CD4-positive, alpha-beta T cell treated with Interleukin-17A for 4 hours (primary cell): Measurements from ENCODE around the gene DUSP1.

ENCODE experiments used
- DNase-seq: peaks from one replicate; pipeline ENCODE4 v3.0.0-alpha.2; 2020; ENCODE audit warnings: mixed read lengths

Gene DUSP1

GRCh38 chr5:172776235-172776594 is 5.2 kb upstream of the DUSP1 start:
- DNase-seq: no peak

GRCh38 chr5:172775326-172776234 is 4.6 kb upstream of the DUSP1 start:
- DNase-seq: no peak

GRCh38 chr5:172774561-172775315 is 3.7 kb upstream of the DUSP1 start:
- DNase-seq: no peak

DNA sequence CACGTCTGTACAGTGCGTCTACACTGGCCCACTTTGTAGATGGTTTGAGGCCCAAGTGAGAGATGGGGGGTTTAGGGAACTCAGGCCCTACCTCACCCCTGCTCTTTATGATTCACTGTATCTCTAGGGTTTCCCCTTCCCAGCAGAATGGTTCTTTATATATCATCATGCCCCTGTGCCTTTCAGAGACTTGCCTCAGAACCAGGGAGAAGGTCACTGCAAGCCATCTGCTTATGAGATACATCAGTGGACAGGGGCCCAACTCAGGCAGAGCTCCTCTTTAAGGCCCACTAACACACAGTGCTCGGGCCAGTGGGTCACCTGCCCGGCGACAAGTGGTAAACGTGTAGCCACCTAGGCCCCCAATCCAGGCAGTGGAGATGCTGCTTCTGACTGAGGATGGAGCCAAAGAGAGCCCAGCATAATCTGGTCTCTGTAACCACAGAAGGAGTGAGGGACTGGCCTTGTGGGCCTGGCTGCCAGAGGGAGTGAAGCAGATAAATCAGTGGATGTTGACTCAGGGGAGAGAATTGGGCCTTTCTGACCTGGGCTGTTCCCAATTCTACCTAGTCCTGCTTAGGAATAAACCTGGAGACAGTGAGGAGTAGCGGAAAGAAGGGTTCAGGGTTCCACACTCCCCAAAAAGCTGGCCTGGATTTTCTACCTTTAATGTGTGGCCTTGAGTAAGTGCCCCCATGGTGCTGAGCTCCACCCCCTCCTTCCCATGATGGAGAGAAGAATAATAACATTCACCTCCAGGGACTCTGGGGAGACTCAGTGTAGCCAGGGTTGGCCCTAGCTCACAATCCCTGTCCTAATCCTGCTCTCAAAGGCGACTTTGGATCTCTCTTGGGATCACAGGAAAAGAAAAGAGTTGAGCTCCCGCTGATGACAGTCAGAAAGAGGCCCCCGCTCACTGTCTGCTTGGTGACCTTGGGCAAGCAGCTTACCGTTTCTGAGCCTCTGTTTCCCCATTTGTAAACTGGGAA is 2.8 kb upstream of the DUSP1 start:
- no peak for DNase-seq

- DNase-seq: peak; percentile 87
Observed at GRCh38 chr5:172772112-172772906, 1.3 kb upstream of the DUSP1 start.

DNA sequence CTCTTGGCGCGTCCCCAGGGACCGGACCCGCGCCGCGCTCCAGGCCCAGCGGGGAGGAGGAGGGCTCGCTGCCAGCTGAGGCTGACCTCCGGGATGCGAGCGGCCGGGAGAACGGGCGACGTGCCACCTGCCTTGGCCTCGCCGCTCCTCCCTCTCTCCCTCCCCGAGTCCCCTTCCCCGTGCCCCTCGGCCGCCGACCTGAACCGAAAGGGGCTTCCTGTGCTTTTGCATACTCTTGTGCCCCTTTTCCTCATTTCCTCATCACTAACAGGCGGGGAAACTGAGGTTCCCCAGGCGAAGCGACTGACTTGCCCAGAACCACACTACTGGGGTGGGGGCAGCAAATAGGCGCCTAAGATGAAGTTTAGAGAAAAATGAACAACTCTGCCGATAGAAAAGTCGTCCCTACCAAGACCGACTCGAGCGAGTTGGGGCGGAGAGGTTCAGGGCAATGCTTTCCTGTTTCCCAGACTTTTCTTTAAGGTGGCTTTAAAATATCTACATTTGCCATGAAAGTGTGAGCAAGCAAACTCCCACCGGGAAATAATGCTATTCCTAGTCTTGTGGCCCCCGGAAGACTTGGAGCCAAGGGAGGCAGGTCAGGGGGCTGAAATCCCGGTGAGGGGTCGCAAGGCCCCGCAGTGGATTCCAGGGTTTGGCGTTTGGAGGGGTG is 580 bp upstream of the DUSP1 start:
- peak; percentile 50 for DNase-seq

DNA sequence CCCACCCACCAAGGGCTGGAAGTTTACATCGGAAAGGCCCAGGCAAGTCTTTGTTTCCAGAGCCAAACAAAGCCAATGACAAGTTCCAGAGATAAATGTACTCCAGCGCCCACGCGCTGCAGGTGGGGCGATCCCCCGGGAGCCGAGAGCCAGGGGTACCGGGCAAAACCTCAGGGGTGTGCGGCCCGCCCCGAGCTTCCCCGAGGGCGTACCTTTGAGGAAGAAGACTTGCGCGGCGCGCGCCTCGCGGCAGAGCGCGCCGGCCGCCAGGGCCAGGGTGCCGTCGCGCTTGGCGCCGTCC is 671 bp downstream of the DUSP1 start:
- DNase-seq: no peak

GRCh38 chr5:172769616-172770373 is 1.2 kb downstream of the DUSP1 start:
- DNase-seq: peak; percentile 18

GRCh38 chr5:172769342-172769615 is 1.7 kb downstream of the DUSP1 start:
- DNase-seq: no peak

GRCh38 chr5:172768573-172769341 is 2.2 kb downstream of the DUSP1 start:
- DNase-seq: no peak

GRCh38 chr5:172768098-172768572 is 2.9 kb downstream of the DUSP1 start:
- DNase-seq: no peak

- no peak for DNase-seq
Observed at GRCh38 chr5:172766287-172767108, 4.5 kb downstream of the DUSP1 start.

DNA sequence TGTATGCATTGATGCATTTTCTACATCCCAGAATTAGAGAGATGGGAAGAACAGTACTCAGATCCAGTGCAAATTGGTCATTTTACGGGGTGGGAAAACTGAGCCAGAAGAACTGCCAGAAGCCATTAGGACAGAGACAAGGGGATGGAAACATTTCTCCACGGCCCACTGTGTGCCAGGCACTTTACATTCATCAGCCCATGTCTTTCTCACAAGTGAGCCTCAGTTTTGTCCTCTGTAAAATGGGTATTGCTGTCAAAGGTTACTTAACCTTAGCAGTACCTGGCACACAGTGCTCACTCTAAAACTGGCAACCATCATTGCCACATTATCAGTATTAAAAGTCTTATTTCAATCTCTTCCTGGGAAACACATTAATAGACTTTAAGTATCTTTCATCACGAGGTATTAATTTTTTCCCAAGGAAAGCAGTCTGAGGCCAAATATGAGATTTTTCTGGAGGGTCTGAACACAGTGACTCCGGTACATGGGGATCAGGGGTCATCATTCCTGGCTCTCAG is 5.2 kb downstream of the DUSP1 start:
- DNase-seq: no peak

DNA sequence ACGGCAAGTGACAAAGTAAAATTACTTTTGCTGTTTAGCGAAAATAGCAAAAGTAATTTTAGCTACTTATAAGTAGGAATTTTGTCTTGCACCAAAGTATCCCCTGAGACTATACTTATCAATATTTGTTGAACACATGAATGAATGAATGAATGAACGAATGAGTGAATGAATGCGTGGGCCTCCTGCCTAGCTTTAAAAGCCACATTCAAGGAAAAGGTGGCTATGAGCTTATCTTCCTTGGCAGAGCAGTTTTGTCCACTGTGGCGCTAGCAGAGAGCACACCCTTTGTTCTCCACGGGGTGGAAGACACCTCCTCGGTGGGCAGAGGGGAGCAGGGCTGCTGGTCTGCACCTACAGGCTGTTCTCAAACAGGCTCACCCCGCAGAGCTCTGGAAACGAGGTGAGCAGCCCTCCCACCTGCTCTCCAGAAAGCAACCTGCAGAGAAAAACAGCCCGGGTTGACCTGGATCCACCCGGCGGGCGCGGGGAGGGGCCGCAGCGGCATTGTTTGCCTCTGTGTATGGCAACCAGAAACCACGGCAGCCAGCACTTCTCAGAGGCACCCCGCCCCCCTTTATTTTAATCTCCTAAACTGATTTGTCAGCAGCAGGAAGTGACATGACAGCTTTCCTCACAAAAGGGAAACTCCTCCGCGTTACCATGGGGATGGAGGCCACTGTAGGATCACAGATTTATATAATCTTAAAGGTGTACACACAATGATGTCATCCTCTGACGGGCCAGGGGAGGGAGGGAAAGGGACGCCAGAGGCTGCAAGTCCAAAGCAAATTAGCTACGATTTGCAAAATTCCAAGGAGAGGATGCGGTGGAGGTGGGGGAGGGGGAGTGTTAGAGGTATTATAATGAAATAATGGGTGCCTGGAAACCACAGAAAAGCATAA is 5.9 kb downstream of the DUSP1 start:
- DNase-seq: peak; percentile 94

- DNase-seq: no peak
Observed at GRCh38 chr5:172763120-172763464, 7.9 kb downstream of the DUSP1 start.

GRCh38 chr5:172762214-172763119 is 8.5 kb downstream of the DUSP1 start:
- no peak for DNase-seq

- DNase-seq: no peak
Observed at GRCh38 chr5:172760959-172761358, 10.0 kb downstream of the DUSP1 start.
